Astrocyte (in vitro differentiated cells and primary cell): ENCODE data around the gene EPS8L1. TPM values are rescaled to one million over a fixed set of nuclear protein-coding genes. Genes with fewer than 3 reads are reported as not detected.

Experiments
- DNase-seq: peaks from one replicate; pipeline ENCODE4 v3.0.0-alpha.2; 2010; ENCODE audit warnings: low read depth
- FAIRE-seq: peaks from 2 replicates; lab custom pipeline; 2011; peaks lifted over from hg19 to GRCh38; lab: Jason Lieb, UNC
- H2AFZ ChIP-seq: 2 replicates; pipeline ENCODE4 v1.6.0; 2012; ENCODE audit warnings: low read depth, low read length, inconsistent platforms
- H3K27ac ChIP-seq: 2 replicates; pipeline ENCODE4 v1.5.1; 2011; ENCODE audit warnings: low read depth, low read length, inconsistent platforms
- H3K27me3 ChIP-seq: 2 replicates; pipeline ENCODE4 v1.6.0; 2011; ENCODE audit warnings: low read length, inconsistent platforms; ENCODE audit not compliant: insufficient read depth
- H3K36me3 ChIP-seq: 2 replicates; pipeline ENCODE4 v1.5.1; 2011; ENCODE audit warnings: low read length, inconsistent platforms; ENCODE audit not compliant: insufficient read depth
- H3K4me1 ChIP-seq: 2 replicates; pipeline ENCODE4 v1.5.1; 2011; ENCODE audit warnings: low read length, inconsistent platforms; ENCODE audit not compliant: insufficient read depth
- H3K4me2 ChIP-seq: 2 replicates; pipeline ENCODE4 v1.6.0; 2012; ENCODE audit warnings: low read length, inconsistent platforms
- H3K4me3 ChIP-seq: 2 replicates; pipeline ENCODE4 v1.5.1; 2011; ENCODE audit warnings: low read depth, mild to moderate bottlenecking, low read length, inconsistent platforms; ENCODE audit not compliant: insufficient read depth
- H3K79me2 ChIP-seq: 2 replicates; pipeline ENCODE4 v1.6.0; 2012; ENCODE audit warnings: mild to moderate bottlenecking, low read length, inconsistent platforms; ENCODE audit not compliant: insufficient read depth
- H3K9ac ChIP-seq: 2 replicates; pipeline ENCODE4 v1.6.0; 2012; ENCODE audit warnings: mild to moderate bottlenecking, low read length, inconsistent platforms
- H3K9me3 ChIP-seq: 2 replicates; pipeline ENCODE4 v1.5.1; 2012; ENCODE audit warnings: low read depth, mild to moderate bottlenecking, low read length, inconsistent platforms; ENCODE audit not compliant: insufficient read depth
- H4K20me1 ChIP-seq: 2 replicates; pipeline ENCODE4 v1.6.0; 2012; ENCODE audit warnings: low read length, inconsistent platforms; ENCODE audit not compliant: insufficient read depth
- H3K27ac Mint-ChIP-seq: one replicate; pipeline ENCODE4 v1.8.0; 2021; ENCODE audit warnings: mild to moderate bottlenecking, mixed read lengths; ENCODE audit not compliant: unreplicated experiment
- H3K27me3 Mint-ChIP-seq: one replicate; pipeline ENCODE4 v1.8.0; 2021; ENCODE audit warnings: low read depth, mixed read lengths; ENCODE audit not compliant: unreplicated experiment
- H3K36me3 Mint-ChIP-seq: one replicate; pipeline ENCODE4 v1.8.0; 2021; ENCODE audit warnings: low read depth, mixed read lengths; ENCODE audit not compliant: unreplicated experiment
- H3K4me1 Mint-ChIP-seq: one replicate; pipeline ENCODE4 v1.8.0; 2021; ENCODE audit warnings: low read depth, mixed read lengths; ENCODE audit not compliant: unreplicated experiment
- H3K4me3 Mint-ChIP-seq: one replicate; pipeline ENCODE4 v1.8.0; 2021; ENCODE audit warnings: mild to moderate bottlenecking, moderate library complexity, mixed read lengths; ENCODE audit not compliant: unreplicated experiment
- H3K9me3 Mint-ChIP-seq: one replicate; pipeline ENCODE4 v1.8.0; 2021; ENCODE audit warnings: mild to moderate bottlenecking, mixed read lengths; ENCODE audit not compliant: unreplicated experiment
- CTCF ChIP-seq: IDR thresholded peaks from 2 replicates; pipeline ENCODE4 v1.5.1; 2011; ENCODE audit warnings: low read depth, mild to moderate bottlenecking, inconsistent platforms, low read length, moderate library complexity; ENCODE audit not compliant: insufficient read depth
- EZH2 ChIP-seq: IDR thresholded peaks from 2 replicates; pipeline ENCODE4 v1.6.1; 2012; ENCODE audit warnings: mild to moderate bottlenecking, low read length, inconsistent platforms; ENCODE audit not compliant: insufficient read depth
- total RNA-seq: library from RNA; stranded (reverse); gene quantifications from 2 replicates; pipeline ENCODE4 v1.2.1, GENCODE V29; 2021

EPS8L1 gene
- total RNA-seq, 1 donor from 2014 or later = 9.2 TPM

GRCh38 chr19:55070466-55071128 is 5.1 kb upstream of the EPS8L1 start:
- peaks cover 8% of the 10 kb centered on the region for H3K4me1 Mint-ChIP-seq
- H3K4me3 Mint-ChIP-seq = no peak overlapping the region
- H3K27ac Mint-ChIP-seq = no peak overlapping the region
- H3K27ac ChIP-seq = no peak overlapping the region
- H3K4me2 ChIP-seq = no peak overlapping the region
- TF ChIP-seq EZH2 (no peak), CTCF (no peak)
- no peaks in the 10 kb centered on the region for H3K79me2 ChIP-seq
- peaks cover 27% of the 10 kb centered on the region for H3K27me3 ChIP-seq
- DNase-seq (no peak), FAIRE-seq (no peak)
- no peak overlapping the region for H3K4me3 ChIP-seq
- H3K4me1 ChIP-seq = no peaks in the 10 kb centered on the region
- H3K9me3 Mint-ChIP-seq = peaks cover 8% of the 10 kb centered on the region
- peaks cover 70% of the 10 kb centered on the region for H3K27me3 Mint-ChIP-seq
- no peak overlapping the region for H3K9ac ChIP-seq
- no peaks in the 10 kb centered on the region for H3K36me3 ChIP-seq
- no peaks in the 10 kb centered on the region for H4K20me1 ChIP-seq
- H3K36me3 Mint-ChIP-seq = no peaks in the 10 kb centered on the region
- H3K9me3 ChIP-seq = no peaks in the 10 kb centered on the region
- no peak overlapping the region for H2AFZ ChIP-seq

- FAIRE-seq = no peak
- no peak overlapping the region for H3K4me3 Mint-ChIP-seq
- DNase-seq = peak; percentile 66
- TF ChIP-seq CTCF (no peak), EZH2 (no peak)
- peaks cover 8% of the 10 kb centered on the region for H3K4me1 Mint-ChIP-seq
- Histone ChIP-seq H3K79me2 (no peaks in the 10 kb centered on the region), H3K4me1 (no peaks in the 10 kb centered on the region), H2AFZ (no peak overlapping the region), H3K4me3 (no peak overlapping the region), H3K4me2 (no peak overlapping the region), H3K36me3 (no peaks in the 10 kb centered on the region), H3K9ac (no peak overlapping the region), H3K27ac (no peak overlapping the region), H3K27me3 (peaks cover 27% of the 10 kb centered on the region), H4K20me1 (no peaks in the 10 kb centered on the region), H3K9me3 (no peaks in the 10 kb centered on the region)
- peaks cover 6% of the 10 kb centered on the region for H3K9me3 Mint-ChIP-seq
- H3K36me3 Mint-ChIP-seq = no peaks in the 10 kb centered on the region
- H3K27me3 Mint-ChIP-seq = peaks cover 66% of the 10 kb centered on the region
- H3K27ac Mint-ChIP-seq = no peak overlapping the region
Observed at GRCh38 chr19:55071129-55071502, 4.6 kb upstream of the EPS8L1 start.

- H3K27ac Mint-ChIP-seq = no peak overlapping the region
- Histone ChIP-seq H3K79me2 (no peaks in the 10 kb centered on the region), H3K36me3 (no peaks in the 10 kb centered on the region), H3K4me3 (no peak overlapping the region), H2AFZ (no peak overlapping the region), H3K27ac (no peak overlapping the region), H3K9ac (no peak overlapping the region), H4K20me1 (no peaks in the 10 kb centered on the region), H3K9me3 (no peaks in the 10 kb centered on the region), H3K27me3 (peaks cover 25% of the 10 kb centered on the region), H3K4me1 (no peaks in the 10 kb centered on the region), H3K4me2 (no peak overlapping the region)
- no peak overlapping the region for H3K4me3 Mint-ChIP-seq
- H3K27me3 Mint-ChIP-seq = peaks cover 64% of the 10 kb centered on the region
- peaks cover 1% of the 10 kb centered on the region for H3K36me3 Mint-ChIP-seq
- FAIRE-seq (no peak), DNase-seq (no peak)
- peaks cover 3% of the 10 kb centered on the region for H3K9me3 Mint-ChIP-seq
- TF ChIP-seq CTCF = no peak
- TF ChIP-seq EZH2 = no peak
- H3K4me1 Mint-ChIP-seq = peaks cover 8% of the 10 kb centered on the region
Observed at GRCh38 chr19:55071913-55072312, 3.8 kb upstream of the EPS8L1 start.
